COLO829 (cell line): ENCODE measurements around the gene IL36RN.

ENCODE experiments used
- DNase-seq: peaks from one replicate; pipeline ENCODE4 v3.0.0; 2012; ENCODE audit warnings: low spot score

Gene IL36RN

DNA sequence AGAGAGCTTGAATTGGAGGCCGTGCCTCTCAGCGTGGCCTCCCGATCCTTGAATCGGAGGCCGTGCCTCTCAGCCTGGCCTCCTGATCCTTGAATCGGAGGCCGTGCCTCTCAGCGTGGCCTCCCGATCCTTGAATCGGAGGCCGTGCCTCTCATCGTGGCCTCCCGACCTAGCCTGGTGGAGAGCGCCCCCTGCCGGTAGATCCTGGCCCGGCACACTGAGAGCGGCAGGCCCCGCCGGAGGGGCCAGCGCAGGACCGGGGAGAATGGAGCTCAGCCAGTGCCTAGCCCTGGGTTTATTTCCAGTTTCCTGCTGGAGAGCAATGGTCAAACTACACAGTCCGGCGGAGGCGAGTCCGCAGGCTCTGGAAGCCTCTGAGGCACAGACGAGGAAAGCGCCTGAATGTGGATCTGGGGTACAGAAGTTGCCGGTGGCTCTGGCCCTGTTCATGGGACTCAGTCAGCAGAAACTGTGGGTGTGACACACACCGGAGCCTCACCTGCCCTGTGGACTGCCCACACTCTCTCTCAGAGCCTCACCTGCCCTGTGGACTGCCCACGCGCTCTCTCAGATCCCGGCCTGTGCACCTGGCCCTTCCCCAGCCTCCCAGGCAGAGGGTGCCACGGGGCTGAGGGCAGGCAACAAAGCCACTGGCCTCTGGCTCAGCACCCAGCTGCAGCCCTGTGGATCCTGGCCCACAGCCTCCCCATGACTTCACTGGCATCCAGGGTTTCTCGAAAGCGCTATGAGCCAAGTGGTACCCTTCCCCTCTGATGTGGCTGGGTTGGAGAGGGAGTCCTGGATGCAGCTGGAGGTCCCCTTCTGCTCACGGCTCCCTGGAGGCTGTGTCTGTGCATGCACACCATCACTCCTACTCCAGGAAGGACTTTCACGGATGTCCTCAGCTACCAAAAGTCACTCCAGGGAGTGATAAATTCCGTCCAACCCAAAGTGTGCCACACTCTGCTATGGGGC is 7.8 kb upstream of the IL36RN start:
- no peak for DNase-seq

DNA sequence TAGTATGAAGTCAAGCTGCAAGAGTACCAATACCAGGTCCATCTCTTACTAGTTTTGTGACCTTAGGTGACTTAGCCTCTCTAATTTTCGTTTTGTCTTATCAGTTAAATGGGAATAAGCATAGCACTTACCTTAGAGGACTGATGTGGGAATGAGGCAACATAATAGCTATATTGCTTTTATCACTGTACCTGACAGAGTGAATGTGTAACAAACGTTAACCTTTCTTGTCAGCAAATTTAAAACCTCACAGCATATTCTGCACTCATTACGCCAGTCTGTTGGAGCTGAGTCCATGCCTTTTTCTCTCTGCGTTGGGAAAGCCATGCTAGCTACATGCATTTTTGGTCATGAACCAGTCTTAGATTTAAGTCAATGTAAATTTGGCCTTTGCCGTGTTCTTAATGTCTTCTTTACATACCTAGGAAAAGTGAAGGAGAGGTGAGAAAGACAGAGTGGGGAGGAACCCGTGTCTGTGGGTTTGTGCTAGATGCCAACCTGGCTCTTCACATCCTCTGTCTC is 6.5 kb upstream of the IL36RN start, which contains the start of gene IL36B:
Gene IL36B (minus strand): TSS at position 472 of the 522 bp plus-strand sequence.
- no peak for DNase-seq

DNA sequence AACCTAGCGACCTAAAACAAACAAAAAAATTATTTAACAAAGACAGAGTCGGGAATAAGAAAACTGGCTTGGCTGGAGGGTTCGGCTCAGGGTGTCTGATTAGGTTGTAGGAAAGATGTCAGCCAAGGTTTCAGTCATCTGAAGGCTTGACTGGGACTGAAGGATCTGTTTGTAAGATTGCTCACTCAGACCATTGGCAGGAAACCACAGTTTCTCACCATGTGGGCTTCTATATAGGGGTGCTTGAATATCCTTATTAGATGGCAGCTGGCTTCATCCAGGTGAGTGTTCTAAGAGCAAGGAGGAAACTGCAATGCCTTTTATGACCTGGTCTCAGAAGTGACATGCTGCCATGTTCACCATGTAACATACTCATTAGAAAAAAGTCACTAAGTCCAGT is 5.3 kb upstream of the IL36RN start:
- DNase-seq, result no peak

DNA sequence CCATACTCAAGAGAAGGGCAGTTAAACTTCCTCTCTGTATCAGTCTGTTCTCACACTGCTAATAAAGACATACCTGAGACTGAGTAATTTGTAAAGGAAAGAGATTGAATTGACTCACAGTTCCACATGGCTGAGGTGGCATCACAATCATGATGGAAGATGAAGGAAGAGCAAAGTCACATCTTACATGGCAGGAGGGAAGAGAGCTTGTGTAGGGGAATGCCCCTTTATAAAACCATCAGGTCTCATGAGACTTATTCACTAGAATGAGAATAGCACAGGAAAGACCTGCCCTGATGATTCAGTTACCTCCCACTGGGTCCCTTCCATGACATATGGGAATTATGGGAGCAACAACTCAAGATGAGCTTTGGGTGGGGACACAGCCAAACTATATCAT is 4.9 kb upstream of the IL36RN start:
- DNase-seq, result no peak

DNA sequence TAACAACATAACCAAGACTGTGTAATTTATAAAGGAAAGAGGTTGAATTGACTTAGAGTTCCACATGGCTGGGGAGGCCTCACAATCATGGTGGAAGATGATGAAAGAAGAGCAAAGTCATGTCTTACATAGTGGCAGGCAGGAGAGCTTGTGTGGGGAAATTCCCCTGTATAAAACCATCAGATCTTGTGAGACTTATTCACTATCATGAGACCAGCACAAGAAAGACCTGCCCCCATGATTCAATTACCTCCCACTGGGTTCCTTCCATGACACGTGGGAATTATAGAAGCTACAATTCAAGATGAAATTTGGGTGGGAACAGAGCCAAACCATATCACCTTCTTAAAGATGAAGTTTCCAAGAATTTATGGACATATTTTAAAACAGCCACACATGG is 2.5 kb upstream of the IL36RN start:
- DNase-seq, result no peak

DNA sequence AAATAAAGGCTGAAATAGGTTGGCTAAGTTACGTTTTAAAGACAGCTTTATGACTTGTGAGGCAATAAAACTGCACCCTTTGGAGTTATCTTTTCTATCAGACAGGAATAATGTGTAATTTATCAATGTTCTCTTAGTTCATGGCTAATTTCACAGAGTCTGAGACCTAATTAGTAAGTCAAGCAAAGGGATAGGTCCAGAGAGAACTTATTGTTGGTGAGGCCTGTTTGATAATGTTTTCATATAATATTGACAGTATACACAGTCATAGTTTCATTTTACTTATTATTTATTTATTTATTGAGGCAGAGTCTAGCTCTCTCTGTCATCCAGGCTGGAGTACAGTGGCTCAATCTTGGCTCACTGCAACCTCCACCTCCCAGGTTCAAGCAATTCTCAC is 1.9 kb upstream of the IL36RN start:
- no peak for DNase-seq

DNA sequence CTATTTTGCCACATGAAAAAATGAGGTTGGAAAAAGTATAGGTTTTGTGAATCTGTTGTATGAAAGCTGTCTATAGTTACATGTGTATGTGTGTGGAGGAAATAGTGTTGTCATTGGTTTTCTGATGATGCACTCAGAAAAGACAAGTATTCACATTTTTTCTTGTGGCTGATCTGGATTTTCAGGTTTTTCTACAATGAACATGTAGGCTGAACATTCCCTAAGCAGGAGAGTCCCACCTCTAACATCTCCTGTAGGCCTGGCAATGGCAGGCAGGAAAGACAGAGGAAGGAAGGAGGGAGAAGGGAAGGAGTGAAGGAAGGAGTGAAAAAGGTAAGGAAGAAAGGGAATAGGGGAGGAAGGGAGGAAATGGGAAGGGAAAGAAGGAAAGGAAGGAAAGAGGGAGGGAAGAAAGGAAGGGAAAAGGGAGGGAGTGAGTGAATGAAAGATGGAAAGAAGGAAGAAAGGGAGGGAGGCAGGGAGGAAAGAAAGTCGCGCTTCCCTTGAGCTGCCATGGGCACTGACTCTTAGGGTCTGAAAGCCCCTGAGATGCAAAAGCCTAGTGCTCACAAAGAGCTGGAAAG is 495 bp upstream of the IL36RN start:
- no peak for DNase-seq

DNA sequence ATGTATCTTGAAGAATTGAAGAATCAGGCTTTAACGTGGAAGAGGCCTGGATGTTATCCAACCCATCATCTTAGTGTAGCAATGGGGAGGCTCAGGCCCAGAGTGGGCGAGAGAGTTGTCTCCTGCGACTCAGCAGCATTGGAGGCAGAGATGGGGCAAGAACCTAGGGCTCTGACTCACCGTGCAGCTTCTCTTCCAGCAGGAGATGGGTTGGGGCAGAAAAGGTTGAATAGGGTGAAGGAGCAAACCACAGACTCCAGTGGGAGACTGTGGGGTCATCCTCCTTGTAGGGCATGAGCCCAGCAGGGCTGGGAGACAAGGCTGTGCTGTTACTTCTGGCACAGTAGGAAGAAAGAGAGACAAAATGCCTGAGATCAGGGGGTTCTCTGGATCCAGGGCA is 1.4 kb downstream of the IL36RN start:
- DNase-seq, result no peak

DNA sequence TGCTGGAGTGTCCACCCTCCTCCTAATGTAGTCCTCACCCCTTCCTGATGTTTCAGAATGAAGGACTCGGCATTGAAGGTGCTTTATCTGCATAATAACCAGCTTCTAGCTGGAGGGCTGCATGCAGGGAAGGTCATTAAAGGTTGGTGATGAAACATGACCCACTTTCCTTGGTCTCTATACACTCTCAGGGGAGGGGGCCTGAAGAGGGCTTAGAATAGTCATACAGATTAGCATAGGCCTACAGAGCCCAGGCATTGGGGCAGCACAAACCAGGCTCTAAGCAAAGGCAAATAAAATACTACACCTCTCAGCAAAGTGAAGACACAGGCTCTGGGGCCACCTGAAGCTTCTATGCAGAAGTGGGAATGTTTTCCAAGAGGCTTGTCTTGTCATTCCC is 1.8 kb downstream of the IL36RN start:
- DNase-seq, result no peak

DNA sequence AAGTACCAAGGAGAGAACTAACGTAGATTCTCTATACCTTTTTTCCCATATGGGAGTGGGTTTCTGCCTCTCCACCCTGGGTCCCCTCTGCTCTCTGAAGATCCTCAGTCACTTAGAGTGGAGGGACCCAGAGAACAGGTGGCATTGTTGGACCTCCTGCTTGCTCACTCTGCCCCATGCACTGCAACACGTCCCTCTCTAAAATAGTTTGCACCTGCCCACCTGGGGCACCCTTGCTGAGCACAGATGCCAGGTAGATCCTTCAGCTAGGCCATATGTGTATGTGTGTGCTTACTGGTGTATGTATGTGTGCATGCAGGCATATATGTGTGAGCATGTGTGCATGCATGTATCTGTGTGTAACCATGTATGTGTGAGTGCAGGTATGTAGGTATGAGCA is 2.2 kb downstream of the IL36RN start:
- no peak for DNase-seq

DNA sequence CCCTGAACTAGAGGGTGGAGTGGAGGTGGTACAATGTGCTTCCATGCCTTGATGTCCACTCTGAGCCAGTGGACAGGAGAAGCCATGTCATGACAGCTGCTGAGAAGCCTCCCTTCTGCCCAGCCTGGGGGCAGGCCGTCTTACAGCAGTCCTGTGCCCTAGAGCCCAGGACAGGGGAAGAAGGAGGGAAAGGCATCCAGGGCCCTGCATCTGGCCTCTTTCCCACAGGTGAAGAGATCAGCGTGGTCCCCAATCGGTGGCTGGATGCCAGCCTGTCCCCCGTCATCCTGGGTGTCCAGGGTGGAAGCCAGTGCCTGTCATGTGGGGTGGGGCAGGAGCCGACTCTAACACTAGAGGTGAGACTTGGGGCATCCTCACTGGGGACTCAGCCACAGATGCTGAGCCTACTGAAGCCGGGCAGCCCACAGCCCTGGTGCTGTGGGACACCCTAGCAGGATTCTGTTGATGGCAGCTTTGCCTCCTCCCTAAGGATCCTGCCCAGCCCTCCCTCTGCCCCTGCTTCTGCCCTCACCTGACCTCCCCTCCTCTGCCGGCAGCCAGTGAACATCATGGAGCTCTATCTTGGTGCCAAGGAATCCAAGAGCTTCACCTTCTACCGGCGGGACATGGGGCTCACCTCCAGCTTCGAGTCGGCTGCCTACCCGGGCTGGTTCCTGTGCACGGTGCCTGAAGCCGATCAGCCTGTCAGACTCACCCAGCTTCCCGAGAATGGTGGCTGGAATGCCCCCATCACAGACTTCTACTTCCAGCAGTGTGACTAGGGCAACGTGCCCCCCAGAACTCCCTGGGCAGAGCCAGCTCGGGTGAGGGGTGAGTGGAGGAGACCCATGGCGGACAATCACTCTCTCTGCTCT is 3.1 kb downstream of the IL36RN start:
- no peak for DNase-seq

DNA sequence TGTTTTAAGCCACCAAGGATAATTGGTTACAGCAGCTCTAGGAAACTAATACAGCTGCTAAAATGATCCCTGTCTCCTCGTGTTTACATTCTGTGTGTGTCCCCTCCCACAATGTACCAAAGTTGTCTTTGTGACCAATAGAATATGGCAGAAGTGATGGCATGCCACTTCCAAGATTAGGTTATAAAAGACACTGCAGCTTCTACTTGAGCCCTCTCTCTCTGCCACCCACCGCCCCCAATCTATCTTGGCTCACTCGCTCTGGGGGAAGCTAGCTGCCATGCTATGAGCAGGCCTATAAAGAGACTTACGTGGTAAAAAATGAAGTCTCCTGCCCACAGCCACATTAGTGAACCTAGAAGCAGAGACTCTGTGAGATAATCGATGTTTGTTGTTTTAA is 5.3 kb downstream of the IL36RN start:
- DNase-seq, result no peak

DNA sequence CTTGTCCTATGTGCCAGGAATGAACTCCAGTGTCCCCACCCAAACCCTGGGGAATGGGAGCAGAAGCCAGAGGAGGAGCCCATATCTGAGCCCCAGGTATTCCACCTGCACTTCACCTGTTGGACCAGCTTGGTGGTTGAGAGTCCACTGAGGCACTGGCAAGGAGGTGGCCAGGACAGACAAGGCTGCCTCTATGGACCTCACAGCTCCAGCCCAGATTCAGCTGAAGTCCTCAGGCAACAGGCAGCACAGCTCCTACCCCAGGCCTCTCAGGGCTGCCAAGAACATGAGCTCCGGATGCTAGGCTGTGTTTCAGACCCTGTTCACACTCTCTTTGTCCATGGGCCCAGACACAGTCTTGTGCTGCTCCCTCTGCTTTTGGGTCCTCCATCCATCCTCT is 5.9 kb downstream of the IL36RN start:
- no peak for DNase-seq

DNA sequence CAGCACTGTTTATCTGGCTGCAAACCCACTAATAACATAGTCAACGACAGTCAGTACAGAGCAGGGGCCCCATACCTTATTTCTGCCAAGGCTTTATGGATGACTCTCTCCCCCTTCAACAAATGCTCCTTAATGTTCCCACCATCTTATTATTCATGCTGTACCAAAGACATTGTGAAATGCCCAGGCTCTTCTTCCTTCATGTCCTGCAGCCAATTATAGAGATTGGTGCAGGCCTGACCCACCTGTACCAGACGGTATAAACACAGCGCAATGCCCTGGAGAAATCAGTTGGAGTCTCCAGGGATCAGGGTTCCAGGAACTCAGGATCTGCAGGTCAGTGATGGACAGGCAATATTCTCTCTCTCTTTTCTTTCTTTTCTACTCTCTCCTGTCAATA is 8.7 kb downstream of the IL36RN start, which contains the start of gene IL1F10:
Gene IL1F10 (plus strand): TSS at position 290 of the 400 bp plus-strand sequence. CDS start 4,769 bp downstream, outside the sequence.
- no peak for DNase-seq

DNA sequence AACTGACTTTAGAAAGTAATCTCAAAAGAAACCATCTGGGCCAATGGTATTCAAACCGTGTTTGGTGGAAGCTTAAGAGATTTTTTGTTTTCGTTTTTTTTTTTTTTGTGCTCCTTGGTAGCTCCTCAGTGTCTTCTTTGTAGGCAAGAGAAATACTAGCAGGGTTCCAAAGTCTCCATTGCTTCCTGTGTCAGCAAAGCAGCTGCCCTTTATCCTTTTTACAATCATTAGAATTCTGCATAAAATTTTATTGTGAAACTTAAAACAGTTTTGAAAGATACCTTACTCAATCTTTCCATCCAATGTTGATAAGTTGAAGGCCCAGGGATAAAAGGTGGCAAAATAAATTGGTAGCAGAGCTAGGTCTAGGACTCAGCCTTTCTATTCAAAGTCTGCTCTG is 9.3 kb downstream of the IL36RN start:
- DNase-seq, result no peak

DNA sequence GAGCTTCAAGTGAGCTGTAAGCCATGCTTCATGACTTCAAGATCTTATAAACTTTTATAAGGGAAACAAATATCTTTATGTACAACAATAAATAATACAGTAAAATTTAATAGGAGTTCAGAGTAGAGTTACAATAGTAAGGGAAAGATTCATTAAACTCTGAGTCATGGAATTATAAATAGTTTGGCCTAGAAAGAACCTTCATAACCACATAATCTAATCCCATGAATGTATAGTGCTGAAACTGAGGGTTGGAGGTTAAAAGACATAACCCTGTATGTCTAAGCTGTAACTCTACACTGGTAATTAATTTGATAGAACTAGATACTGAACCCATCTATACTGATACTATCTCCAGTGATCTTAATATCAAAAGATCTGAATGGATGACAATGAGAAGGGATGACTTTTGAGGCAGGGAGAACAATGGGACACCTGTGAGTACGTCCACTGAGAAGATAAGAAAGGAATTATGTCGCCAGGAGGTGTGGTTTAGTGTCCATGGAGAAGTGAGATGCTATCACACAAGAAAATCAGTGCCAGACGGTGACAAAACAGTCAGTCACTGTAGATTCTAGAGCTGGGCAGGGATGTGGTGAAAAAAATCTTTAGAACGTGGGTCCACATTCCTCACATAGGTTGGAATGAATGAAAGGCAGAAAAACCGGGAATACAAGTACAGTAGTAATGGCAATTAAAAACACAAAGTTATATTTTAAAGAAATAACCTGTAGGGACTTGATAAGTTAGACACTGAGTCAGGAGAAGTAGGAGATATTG is 9.9 kb downstream of the IL36RN start:
- DNase-seq, result peak; percentile 29

DNA sequence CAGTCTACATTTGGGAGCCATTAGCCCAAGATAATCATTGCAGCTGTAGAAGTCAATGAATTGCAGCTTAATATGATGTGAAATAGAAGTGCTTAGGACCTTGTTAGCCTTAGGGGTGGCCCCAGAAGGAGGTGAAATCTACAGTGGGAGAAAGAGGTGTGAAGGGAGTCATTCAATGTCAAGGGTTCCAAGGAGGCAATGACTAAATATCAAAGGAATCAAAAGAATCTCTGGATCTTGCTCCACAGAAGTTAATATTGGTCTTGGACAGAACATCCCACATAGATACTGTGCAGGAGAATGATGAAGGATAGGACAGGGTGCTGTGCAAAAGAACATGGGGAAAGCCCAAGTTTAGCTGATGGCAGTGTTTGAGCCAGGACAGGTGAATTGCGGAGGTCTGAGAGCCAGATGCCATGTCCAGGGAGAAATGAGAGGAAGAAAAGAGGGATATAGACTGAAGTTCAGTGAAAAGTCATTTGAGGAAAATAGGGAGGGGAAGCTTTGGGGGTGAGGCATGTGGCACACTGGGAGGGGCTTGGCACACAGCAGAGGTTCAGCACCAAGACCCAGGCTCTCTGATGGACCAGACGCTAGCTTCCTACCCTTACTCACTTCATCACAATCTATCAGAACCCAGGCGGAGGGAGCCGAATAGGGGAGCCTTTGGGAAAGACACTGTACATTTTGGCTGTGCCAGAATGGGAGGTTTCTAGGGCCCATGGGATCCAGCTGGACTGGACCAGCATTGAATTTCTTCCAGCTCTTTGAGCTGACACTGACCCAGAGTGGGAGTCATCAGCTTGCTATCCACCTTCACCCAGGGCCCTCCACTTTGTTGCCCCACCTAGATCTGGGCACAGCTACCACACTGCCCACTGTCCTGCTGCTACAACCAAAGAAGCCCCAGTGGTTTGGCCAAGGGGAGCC is 10.9 kb downstream of the IL36RN start:
- no peak for DNase-seq

DNA sequence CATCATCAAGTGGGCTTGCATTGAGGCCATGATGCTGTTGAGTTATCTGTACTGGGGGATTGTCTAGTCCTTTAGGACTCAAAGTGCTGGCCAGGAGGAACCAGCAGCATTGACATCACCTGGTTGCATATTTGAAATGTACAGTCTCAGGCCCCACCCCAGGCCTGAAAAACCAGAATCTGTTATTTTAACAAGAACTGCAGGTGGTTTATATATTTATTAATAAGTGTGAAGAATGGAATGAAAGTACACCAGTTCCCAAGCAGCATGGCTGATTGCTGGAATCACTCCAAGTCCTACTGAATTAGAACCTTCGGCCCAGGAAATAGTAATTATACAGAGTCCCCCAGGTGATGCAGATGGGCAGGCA is 11.6 kb downstream of the IL36RN start:
- no peak for DNase-seq

DNA sequence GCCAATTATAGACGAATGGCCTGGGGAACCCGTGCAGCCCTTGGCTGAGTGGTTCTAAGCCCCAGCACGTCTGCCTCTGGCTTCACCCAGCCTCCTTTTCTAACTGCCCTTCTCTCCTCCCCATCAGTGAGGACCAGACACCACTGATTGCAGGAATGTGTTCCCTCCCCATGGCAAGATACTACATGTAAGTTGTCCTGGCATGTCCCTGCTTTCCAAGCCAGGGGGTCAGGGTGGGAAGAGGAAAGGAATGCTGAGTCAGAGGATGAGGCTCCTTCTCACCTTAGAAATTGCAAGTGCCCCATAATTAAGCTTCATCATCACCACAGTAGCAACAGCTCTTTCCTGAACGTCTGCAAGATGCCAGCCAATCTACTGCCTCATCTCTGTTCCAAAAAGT is 13.6 kb downstream of the IL36RN start:
- no peak for DNase-seq

DNA sequence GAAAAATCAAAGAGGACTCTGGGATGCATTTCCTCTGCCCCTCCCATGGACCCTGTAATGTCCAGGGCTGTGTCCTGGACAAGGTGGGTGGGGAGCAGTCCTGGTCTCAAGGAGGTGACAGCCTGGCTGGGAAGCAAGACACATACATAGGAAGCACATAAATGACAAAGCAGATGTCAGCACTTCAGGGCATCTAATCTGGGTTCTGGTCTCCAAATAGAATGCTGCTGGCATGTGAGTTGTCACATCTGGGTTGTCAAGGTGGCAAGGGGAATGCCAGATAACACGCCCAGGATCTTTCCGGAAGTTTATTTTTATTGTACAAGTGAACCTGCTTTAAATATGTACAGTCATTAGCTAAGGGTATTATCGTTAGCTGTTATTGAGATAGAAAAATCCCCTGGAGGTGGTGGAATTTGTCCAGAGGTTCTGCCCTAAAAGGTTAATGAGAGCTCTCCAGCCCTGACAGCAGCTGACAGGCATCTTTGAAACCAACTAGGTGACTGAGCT is 14.4 kb downstream of the IL36RN start:
- no peak for DNase-seq
